ENCODE data around the gene VEGFD.

The VEGFD gene

DNA sequence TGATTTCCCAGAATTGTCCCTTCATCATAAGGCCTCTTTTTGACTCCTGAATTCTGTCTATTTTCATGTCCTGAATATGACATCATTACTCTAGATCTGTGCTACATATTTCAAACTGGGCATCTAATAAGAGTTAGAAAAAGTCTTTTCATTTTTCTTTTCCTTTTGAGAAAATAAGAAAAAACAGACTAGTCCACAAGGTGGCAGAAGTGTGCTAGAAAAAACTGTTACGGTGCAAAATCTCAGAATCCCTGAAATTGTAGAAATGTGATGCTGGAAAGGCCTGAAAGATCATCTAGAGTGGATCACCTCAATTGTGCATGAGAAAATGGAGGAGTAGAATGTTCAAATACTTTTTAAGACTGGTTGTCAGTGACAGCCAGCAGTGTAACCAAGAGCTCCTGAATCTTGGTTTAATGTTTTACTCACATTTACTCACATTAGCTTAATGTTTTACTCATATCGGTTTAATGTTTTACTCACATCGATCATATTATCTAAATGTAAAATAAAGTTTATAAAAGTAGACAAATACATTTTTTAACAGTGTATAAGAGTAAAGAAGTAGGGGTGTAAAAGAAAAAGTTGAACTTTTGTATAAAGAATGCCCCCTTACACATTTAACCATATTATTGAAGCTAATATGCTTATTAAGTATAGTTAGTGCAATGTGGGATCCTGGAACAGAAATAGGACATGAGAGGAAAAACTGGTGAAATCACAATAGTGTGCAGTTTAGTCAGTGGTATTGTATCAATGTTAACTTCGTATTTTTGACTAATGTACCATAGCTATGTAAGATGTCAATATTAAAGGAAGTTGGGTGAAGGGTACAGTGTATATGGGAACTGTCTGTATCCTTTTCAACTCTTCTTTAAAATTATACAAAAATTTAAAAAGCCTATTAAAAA is 84.0 kb downstream of the VEGFD start:
- peak; percentile 12 for DNase-seq

DNA sequence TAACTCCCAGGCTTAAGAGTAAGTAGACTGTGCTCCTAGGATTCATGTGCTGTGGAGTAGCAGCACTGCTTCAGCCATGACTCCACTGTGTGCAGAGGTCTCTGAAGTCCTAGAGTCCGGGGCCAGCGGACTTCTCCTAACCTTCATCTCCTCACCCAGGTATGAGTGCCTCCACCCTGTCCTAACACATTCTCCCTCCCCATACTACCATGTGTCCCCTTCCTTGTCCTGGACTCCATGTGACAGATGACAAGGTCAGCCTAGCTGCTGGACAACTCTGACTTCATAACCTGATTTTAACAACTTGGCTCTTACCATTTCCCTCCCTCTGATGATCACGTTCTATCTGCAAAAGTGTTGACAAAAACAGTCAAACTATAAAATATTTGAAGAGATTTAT is 85.4 kb downstream of the VEGFD start:
- DNase-seq: no peak

GRCh38 chrX:15298201-15298600 is 86.0 kb downstream of the VEGFD start:
- no peak for DNase-seq
